ENCODE data around the gene ARID4B. TPM values are rescaled to one million over a fixed set of nuclear protein-coding genes. Genes with fewer than 3 reads are reported as not detected.
"Not testable (repeated sequence)": the region's sequence is repeated elsewhere in the genome, so short reads cannot be mapped to it uniquely, and the experiment has no call there.

Gene ARID4B
- total RNA-seq, 3 donors from 2014 or later, result 26.9 to 41.5 (median 36.4) TPM

DNA sequence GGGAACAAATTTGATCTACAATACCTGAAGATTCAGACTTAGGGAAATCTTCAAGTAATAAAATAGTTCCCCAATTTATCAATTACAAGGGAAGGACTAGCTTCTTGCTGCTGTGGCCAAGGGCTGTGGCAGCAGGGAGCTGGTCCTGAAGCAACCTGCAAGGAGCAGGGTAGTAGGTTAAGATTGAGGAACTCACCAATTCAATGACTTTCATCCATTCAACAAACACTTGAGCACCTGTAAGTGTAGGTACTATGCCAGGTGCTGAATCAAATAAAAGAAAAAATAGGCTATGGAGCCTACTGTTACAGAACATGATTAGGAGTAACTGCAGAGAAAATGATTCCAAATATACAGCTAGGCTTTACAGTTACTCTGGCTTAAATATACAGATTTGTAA, 102.7 kb downstream of the ARID4B start:
- DNase-seq (no peak), ATAC-seq (no peak)
- H3K9me3 Mint-ChIP-seq, result no peaks in the 10 kb centered on the region
- H3K4me3 Mint-ChIP-seq, result no peak overlapping the region
- H3K27me3 Mint-ChIP-seq (ENCODE audit: low read depth), result no peaks in the 10 kb centered on the region
- peaks cover 2% of the 10 kb centered on the region for H3K4me1 Mint-ChIP-seq (ENCODE audit: low read depth)
- peaks cover 18% of the 10 kb centered on the region for H3K36me3 Mint-ChIP-seq (ENCODE audit: insufficient read depth)

DNA sequence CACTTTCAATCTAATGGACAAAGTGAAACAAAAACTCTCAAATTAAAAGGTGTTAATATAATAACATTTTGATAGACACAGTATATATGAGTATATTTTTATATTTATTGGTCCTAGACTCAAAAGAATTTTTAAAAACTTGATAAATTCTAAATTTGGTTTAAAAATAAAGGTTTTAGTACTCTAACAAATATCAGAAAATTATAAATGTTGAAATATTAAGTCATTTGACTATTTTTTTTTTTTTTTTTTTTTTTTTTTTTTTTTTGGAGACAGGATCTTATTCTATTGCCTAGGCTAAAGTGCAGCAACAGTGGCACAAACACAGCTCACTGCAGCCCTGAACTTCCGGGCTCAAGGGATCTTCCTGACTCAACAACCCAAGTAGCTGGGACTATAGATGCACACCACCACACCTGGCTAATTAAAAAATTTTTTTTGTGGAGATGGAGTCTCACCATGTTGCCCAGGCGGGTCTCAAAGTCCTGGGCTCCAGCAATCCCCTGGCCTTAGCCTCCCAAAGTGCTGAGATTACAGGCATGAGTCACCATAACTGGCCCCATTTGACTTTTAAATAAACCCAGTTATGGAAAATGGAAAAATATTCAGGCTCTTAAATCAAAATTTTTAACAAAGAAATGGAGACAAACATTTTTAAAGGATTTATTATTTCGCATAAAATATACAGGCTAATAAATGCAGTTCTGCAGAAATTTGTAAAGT, 106.2 kb downstream of the ARID4B start:
- Mint-ChIP-seq H3K4me1 (ENCODE audit: low read depth) (peaks cover 1% of the 10 kb centered on the region), H3K9me3 (no peaks in the 10 kb centered on the region), H3K4me3 (no peak overlapping the region), H3K36me3 (ENCODE audit: insufficient read depth) (peaks cover 15% of the 10 kb centered on the region), H3K27me3 (ENCODE audit: low read depth) (no peaks in the 10 kb centered on the region)
- ATAC-seq (no peak), DNase-seq (no peak)

DNA sequence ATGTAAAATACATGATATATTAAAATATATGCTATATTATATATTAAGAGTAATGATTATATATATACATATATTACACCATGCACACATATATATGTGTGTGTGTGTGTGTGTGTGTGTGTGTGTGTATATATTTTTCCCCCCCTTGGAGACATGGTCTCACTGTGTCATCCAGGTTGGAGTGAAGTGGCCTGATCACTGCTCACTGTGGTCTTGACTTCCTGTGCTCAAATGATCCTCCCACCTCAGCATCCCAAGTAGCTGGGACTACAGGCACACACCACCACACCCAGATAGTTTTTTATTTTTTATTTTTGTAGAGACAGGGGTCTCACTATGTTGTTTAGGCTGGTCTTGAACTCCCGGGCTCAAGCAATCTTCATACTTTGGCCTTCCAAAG, 112.5 kb downstream of the ARID4B start:
- Mint-ChIP-seq H3K4me1 (ENCODE audit: low read depth) (peaks cover 15% of the 10 kb centered on the region), H3K36me3 (ENCODE audit: insufficient read depth) (peaks cover 17% of the 10 kb centered on the region)

DNA sequence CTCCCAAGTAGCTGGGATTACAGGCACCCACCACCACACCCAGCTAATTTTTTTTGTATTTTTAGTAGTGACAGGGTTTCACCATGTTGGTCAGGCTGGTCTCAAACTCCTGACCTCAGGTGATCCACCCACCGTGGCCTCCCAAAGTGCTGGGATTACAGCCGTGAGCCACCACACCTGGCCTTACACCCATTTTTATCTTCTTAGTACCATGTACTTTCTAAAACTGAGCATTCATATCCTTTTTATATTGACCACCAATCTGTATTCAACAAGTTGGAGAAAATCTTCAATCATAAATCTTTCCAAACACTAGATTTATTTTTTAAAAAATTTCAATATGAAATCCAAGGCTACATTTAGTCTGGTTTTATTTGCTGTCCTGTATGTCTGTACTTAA, 113.0 kb downstream of the ARID4B start:
- not testable (repeated sequence) for DNase-seq; H3K27me3 Mint-ChIP-seq (ENCODE audit: low read depth); H3K9me3 Mint-ChIP-seq; ATAC-seq; H3K4me3 Mint-ChIP-seq
- peaks cover 15% of the 10 kb centered on the region for H3K4me1 Mint-ChIP-seq (ENCODE audit: low read depth)
- peaks cover 14% of the 10 kb centered on the region for H3K36me3 Mint-ChIP-seq (ENCODE audit: insufficient read depth)

More for the DNA sequence above, 112.5 kb downstream of the ARID4B start:
- Mint-ChIP-seq H3K27me3 (ENCODE audit: low read depth) (no peaks in the 10 kb centered on the region), H3K9me3 (no peaks in the 10 kb centered on the region), H3K4me3 (no peak overlapping the region)
- ATAC-seq (no peak), DNase-seq (no peak)

DNA sequence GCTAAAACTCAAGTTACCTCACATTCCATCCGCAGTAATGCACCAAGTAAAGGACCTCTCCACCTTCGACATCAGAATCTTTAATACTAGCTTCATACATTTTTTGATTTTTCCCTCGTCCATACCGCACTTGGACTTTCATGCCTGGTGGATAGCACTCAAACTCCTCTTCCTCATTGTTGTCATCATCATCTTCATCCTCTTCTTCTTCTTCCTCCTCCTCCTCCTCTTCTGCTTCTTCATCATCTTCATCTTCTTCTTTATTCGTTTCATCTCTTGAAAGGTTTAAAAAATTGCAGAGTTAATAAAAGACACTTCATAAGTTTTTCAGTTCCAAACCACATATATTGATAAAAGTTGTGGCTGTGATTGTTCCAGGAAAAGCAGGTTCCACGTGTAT, 114.2 kb downstream of the ARID4B start:
- Mint-ChIP-seq H3K27me3 (ENCODE audit: low read depth) (no peaks in the 10 kb centered on the region), H3K9me3 (no peaks in the 10 kb centered on the region), H3K4me3 (no peak overlapping the region), H3K4me1 (ENCODE audit: low read depth) (peaks cover 15% of the 10 kb centered on the region), H3K36me3 (ENCODE audit: insufficient read depth) (peaks cover 13% of the 10 kb centered on the region)
- DNase-seq (no peak), ATAC-seq (no peak)

DNA sequence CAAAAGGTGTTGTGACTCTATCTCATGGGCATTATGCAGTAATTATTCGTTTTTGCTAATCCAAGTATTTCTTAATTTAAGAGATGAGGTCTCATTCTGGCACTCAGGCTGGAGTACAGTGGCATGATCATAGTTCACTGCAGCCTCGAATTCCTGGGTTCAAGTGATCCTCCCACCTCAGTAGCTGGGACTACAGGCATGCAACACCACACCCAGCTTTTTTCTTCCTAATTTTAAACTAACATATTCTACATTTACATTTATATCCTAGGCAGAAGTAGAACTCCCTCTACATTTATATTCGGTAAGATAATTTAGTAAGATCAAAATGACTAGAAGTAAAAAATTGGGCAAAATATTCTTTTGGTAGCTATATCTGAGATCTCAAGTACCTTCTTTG, 116.5 kb downstream of the ARID4B start:
- DNase-seq (no peak), ATAC-seq (no peak)
- peaks cover 27% of the 10 kb centered on the region for H3K4me1 Mint-ChIP-seq (ENCODE audit: low read depth)
- H3K9me3 Mint-ChIP-seq, result no peaks in the 10 kb centered on the region
- H3K27me3 Mint-ChIP-seq (ENCODE audit: low read depth), result no peaks in the 10 kb centered on the region
- peaks cover 11% of the 10 kb centered on the region for H3K36me3 Mint-ChIP-seq (ENCODE audit: insufficient read depth)
- H3K4me3 Mint-ChIP-seq, result no peak overlapping the region

DNA sequence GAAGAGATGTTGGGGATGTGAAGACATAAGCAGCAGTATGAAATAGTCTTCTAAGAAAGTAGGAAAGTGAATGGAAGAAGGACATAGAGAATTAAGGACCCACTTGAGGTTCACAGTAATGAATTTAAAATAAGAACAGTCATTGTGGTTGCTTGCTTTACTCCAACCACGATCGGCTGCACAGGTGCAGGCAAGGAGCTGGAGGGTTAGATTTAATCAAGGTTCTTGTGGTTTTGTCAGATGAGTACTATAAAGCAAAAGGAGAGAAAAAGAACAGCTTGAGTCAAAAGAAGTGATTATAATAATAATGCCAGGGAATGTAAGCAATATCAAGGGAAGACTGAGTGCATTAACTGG, 120.8 kb downstream of the ARID4B start:
- Mint-ChIP-seq H3K9me3 (no peaks in the 10 kb centered on the region), H3K4me3 (peak overlapping the region; percentile 25), H3K36me3 (ENCODE audit: insufficient read depth) (peaks cover 14% of the 10 kb centered on the region), H3K27me3 (ENCODE audit: low read depth) (no peaks in the 10 kb centered on the region), H3K4me1 (ENCODE audit: low read depth) (peaks cover 27% of the 10 kb centered on the region)
- ATAC-seq (peak; percentile 86 to 89), DNase-seq (peak; percentile 21)

DNA sequence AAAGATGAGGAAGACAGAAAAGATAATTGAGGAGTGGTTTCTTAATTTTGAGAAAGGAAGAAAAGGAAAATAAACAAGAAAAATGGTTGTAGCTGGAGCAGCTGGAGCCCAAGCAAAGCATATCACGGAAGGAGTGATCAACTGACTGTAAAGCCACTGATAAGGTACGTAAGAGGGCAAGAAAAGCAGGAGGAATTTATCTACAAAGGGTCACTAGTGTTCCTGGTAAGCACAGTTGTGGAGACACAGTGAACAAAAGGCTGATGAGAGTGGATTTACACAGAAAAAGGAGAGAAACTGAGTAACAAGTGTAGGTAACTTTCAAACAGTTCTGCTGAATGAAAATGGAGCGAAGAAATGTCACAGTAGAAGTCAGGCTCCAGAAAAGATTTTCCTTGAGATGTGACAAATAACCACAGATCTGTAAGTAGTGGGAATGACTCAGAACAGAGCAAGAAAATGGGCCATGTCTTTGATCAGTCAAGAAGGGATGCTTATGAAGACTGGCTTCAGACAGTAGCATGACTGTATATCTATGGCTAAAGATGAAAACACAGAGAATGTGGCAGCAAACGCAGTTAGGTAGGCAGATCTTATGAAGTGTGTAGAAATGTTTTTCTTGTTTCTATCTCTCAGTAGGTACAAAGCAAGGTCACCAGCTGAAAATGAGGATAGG, 121.3 kb downstream of the ARID4B start:
- Mint-ChIP-seq H3K9me3 (no peaks in the 10 kb centered on the region), H3K4me1 (ENCODE audit: low read depth) (peaks cover 27% of the 10 kb centered on the region), H3K36me3 (ENCODE audit: insufficient read depth) (peaks cover 12% of the 10 kb centered on the region), H3K4me3 (peak overlapping the region; percentile 25), H3K27me3 (ENCODE audit: low read depth) (no peaks in the 10 kb centered on the region)
- DNase-seq (no peak), ATAC-seq (peak; percentile 97)

DNA sequence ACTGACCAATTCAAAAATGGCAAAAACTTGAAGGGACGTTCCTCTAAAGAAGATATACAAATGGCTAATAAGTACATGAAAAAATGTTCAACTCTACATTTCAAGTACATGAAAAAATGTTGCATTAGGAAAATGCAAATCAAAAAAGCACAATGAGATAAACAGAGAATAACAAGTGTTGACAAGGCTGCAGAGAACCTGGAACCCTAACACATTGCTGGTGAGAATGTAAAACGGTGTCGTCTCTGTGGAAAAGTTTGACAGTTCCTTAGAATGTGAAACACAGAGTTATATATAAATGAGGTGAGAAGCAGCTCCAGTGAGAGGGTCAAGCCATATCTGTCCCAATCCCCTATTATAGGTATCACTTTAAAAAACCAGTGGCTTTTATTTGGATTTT, 122.3 kb downstream of the ARID4B start:
- H3K9me3 Mint-ChIP-seq, result no peaks in the 10 kb centered on the region
- peaks cover 27% of the 10 kb centered on the region for H3K4me1 Mint-ChIP-seq (ENCODE audit: low read depth)
- DNase-seq (no peak), ATAC-seq (no peak)
- H3K36me3 Mint-ChIP-seq (ENCODE audit: insufficient read depth), result peaks cover 12% of the 10 kb centered on the region
- H3K27me3 Mint-ChIP-seq (ENCODE audit: low read depth), result no peaks in the 10 kb centered on the region
- no peak overlapping the region for H3K4me3 Mint-ChIP-seq

DNA sequence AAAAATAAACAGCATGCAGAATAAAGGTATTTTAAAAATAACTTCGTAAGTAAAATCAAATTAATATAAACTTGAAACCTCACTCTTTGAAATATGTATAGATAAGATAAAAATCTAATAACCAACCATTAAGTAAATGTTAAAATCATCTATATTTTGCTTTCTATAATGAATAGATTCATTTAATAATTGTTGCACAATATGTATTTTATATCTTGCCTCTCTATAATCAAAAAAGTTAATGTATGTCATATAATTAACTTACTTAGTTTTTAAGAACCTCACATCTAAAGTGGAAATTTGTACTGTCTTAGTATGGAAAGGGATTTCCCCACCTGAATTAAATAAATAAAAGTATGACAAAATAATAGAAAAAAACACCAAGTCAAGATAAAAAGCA, 124.6 kb downstream of the ARID4B start:
- Mint-ChIP-seq H3K4me3 (no peak overlapping the region), H3K4me1 (ENCODE audit: low read depth) (peaks cover 27% of the 10 kb centered on the region), H3K9me3 (no peaks in the 10 kb centered on the region), H3K27me3 (ENCODE audit: low read depth) (no peaks in the 10 kb centered on the region), H3K36me3 (ENCODE audit: insufficient read depth) (peaks cover 13% of the 10 kb centered on the region)
- DNase-seq, result no peak
- no peak for ATAC-seq

DNA sequence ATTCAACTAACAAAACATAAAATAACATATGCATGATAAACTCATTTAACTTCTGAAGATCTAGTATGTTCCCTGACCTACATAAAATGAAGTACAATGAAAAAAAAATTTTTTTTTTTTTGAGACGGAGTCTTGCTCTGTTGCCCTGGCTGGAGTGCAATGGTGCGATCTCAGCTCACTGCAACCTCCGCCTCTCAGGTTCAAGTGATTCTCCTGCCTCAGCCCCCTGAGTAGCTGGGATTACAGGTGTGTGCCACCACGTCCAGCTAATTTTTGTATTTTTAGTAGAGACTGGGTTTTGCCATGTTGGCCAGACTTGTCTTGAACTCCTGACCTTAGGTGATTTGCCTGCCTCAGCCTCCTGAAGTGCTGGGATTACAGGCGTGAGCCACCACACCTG, 125.5 kb downstream of the ARID4B start:
- H3K27me3 Mint-ChIP-seq (ENCODE audit: low read depth); DNase-seq; H3K4me3 Mint-ChIP-seq; H3K9me3 Mint-ChIP-seq; ATAC-seq: not testable (repeated sequence)
- Mint-ChIP-seq H3K36me3 (ENCODE audit: insufficient read depth) (peaks cover 15% of the 10 kb centered on the region), H3K4me1 (ENCODE audit: low read depth) (peaks cover 22% of the 10 kb centered on the region)

DNA sequence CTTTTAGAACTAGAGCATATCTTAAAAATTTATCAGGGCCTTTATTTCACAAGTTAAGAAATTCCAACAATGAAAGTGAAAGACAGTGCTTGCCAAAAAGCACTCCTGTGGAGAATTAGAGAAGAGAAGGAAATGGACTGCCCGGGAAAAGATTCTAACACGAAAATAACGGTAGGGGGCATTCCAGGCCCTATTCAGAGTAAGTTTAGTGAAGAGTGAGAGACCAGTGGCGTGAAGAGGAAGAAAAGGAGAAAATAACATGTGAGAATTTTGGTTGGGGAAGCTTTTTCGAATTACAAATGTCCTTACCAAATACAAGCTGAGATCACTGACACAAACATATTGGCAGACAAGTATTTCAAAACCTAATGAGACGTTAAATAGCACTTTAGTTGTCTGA, 128.5 kb downstream of the ARID4B start:
- Mint-ChIP-seq H3K27me3 (ENCODE audit: low read depth) (no peaks in the 10 kb centered on the region), H3K4me3 (no peak overlapping the region), H3K36me3 (ENCODE audit: insufficient read depth) (peaks cover 15% of the 10 kb centered on the region)

DNA sequence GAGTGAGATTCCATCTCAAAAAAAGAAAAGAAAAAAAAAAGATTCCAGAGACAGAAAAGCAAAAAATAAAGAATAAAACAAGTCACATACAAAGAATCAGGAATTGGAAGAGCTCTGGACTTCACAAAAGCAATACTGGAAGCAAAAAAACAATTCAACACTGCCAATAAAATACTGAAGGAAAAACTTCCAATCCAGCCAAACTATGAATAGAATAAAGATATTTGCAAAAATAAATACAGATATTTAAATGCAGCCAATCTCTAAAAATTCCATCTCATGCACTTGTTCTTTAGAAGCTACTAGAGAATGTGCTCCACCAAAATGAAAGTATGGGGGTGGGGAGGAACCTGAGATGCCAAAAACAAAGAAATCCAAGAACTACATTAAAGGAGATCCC, 137.5 kb downstream of the ARID4B start:
- peaks cover 10% of the 10 kb centered on the region for H3K4me1 Mint-ChIP-seq (ENCODE audit: low read depth)
- H3K36me3 Mint-ChIP-seq (ENCODE audit: insufficient read depth), result peaks cover 33% of the 10 kb centered on the region
- ATAC-seq (no peak), DNase-seq (no peak)
- no peaks in the 10 kb centered on the region for H3K27me3 Mint-ChIP-seq (ENCODE audit: low read depth)
- no peaks in the 10 kb centered on the region for H3K9me3 Mint-ChIP-seq
- no peak overlapping the region for H3K4me3 Mint-ChIP-seq

More for the DNA sequence above, 128.5 kb downstream of the ARID4B start:
- DNase-seq, result no peak
- no peak for ATAC-seq
- no peaks in the 10 kb centered on the region for H3K4me1 Mint-ChIP-seq (ENCODE audit: low read depth)
- H3K9me3 Mint-ChIP-seq, result no peaks in the 10 kb centered on the region

DNA sequence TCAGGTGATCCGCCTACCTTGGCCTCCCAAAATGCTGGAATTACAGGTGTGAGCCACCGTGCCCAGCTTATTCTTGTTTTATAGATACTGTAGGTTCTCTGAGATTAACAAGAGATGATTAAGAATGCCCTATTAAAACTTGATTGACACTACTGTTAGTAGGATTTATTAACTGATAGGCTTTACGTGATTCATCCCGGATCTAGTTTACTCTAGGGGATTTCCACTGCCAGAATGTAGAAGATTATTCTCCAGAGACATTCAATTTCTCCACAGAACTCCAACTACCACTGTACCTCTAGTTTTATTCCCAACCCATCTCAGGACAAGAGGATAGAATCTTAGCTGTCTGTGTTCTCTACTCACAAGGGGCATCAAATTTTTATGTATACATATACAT, 140.7 kb downstream of the ARID4B start:
- Mint-ChIP-seq H3K4me3 (no peak overlapping the region), H3K36me3 (ENCODE audit: insufficient read depth) (peaks cover 31% of the 10 kb centered on the region)
- no peak for ATAC-seq

DNA sequence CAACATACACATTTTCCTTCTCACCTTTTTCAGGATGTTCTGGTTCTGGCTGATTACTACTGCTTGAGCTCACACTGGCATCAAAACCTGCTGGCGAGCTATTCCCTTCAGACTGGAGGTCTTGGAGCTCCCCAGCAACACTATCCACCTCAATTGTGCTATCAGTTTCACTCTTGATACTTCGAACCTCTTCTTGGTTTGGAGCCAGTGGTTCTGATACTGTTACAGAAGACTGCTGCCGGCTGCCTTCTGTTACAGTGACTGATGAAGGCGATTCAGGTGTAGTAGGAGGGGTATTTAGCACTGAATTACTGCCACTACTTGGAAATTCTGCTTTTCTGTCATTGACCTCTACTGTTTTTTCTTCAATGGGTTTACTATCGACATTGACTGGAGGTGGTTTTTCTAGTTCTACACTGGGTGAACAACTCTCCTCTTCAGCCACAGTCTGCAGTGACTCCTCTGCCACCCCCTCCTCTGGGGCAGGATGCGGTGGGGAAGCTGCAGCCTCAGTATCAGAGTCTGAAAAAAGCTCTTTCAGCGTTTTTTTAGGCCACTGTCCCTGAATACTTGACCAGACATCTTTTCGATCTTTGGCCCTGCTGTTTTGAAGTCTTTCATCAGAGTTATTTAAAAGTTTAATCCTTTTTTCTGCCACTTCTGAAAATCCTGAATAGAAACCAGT, 146.3 kb downstream of the ARID4B start:
- H3K4me3 Mint-ChIP-seq, result no peak overlapping the region
- H3K9me3 Mint-ChIP-seq, result no peaks in the 10 kb centered on the region
- H3K27me3 Mint-ChIP-seq (ENCODE audit: low read depth), result no peaks in the 10 kb centered on the region
- H3K4me1 Mint-ChIP-seq (ENCODE audit: low read depth), result peaks cover 15% of the 10 kb centered on the region
- H3K36me3 Mint-ChIP-seq (ENCODE audit: insufficient read depth), result peaks cover 29% of the 10 kb centered on the region
- peak; percentile 56 to 60 for ATAC-seq
- DNase-seq, result no peak

More for the DNA sequence above, 140.7 kb downstream of the ARID4B start:
- Mint-ChIP-seq H3K9me3 (no peaks in the 10 kb centered on the region), H3K4me1 (ENCODE audit: low read depth) (peaks cover 16% of the 10 kb centered on the region), H3K27me3 (ENCODE audit: low read depth) (no peaks in the 10 kb centered on the region)
- no peak for DNase-seq

All from activated T-cell treated with anti-CD3 and anti-CD28 coated beads, Interleukin-2, amount 50 U/mL, for 4 hours (primary cell).